BJ (cell line): ENCODE results near the gene HOXC6. TPM values are rescaled to one million over a fixed set of nuclear protein-coding genes. Genes with fewer than 3 reads are reported as not detected.

Experiments used
- CTCF ChIA-PET: fragments of 350-600 bp; formaldehyde crosslinking; extraction: SDS; loops from one replicate; lab custom pipeline; 2021; ENCODE audit warnings: antibody characterized with exemption, inconsistent platforms; lab: Yijun Ruan, JAX
- POLR2A ChIA-PET: fragments of 300-600 bp; sonication (Branson Sonifier 250); formaldehyde crosslinking; extraction: SDS; loops from one replicate; lab custom pipeline; 2021; ENCODE audit warnings: antibody characterized with exemption; lab: Charles Lee
- DNase-seq: peaks from one replicate; pipeline ENCODE4 v3.0.0-alpha.2; 2011; ENCODE audit warnings: low read depth
- H3K27me3 ChIP-seq: 2 replicates; pipeline ENCODE4 v1.6.0; 2011; ENCODE audit warnings: low read length; ENCODE audit not compliant: control insufficient read depth, insufficient read depth
- H3K36me3 ChIP-seq: 2 replicates; pipeline ENCODE4 v1.5.1; 2011; ENCODE audit warnings: low read length; ENCODE audit not compliant: control insufficient read depth, insufficient read depth
- H3K4me3 ChIP-seq: 2 replicates; pipeline ENCODE4 v1.5.1; 2011; ENCODE audit warnings: low read depth, mild to moderate bottlenecking, control low read depth, low read length
- CTCF ChIP-seq: IDR thresholded peaks from 2 replicates; pipeline ENCODE4 v1.5.1; 2011; ENCODE audit warnings: low read depth, mild to moderate bottlenecking, control low read depth, inconsistent platforms, low read length, moderate library complexity; ENCODE audit not compliant: insufficient read depth
- polyA plus RNA-seq: library from polyadenylated mRNA; depleted of rRNA; stranded (reverse); fragments of >200 nt; gene quantifications from 2 replicates; pipeline ENCODE4 v1.2.3, GENCODE V29; 2011

HOXC6 gene
- polyA plus RNA-seq, 1 experiment: 5.9 TPM

GRCh38 chr12:54049108-54049507 is 20.9 kb downstream of the HOXC6 start:
- DNase-seq: no peak
- no peak for TF ChIP-seq CTCF
- POLR2A ChIA-PET: no interaction called here
- CTCF ChIA-PET: no interaction called here
- Histone ChIP-seq H3K4me3 (no peak overlapping the region), H3K36me3 (no peaks in the 10 kb centered on the region), H3K27me3 (peaks cover 33% of the 10 kb centered on the region)

DNA sequence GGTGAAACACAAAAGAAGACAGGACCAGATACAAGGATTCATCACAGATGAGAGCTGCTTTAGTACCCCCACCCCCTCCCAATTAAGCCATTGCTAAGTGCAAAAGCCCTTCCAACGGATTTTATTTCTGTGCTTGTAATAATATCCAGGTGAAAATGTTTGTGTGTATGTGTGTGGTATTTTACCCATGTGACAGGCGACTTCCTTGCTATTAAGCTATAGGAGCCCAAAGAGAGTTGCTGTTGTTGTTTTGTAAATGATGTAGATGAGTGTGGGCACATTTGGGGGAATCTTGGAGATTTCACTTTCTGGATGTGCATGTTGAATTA is 22.2 kb downstream of the HOXC6 start:
- H3K4me3 ChIP-seq: no peak overlapping the region
- ChIA-PET POLR2A (interaction anchor here (0.5 kb wide), 1 partner anchor 123 kb away, joined by 3 read pairs; no protein-coding TSS in a partner anchor), CTCF (interaction anchor here (0.9 to 4.4 kb wide), 4 partner anchors 12 to 139 kb away, joined by 3 to 15 read pairs (median 6); partner anchors contain the start of genes HOXC5 and SMUG1)
- H3K27me3 ChIP-seq: peaks cover 34% of the 10 kb centered on the region
- no peaks in the 10 kb centered on the region for H3K36me3 ChIP-seq
- DNase-seq: no peak
- no peak for TF ChIP-seq CTCF

DNA sequence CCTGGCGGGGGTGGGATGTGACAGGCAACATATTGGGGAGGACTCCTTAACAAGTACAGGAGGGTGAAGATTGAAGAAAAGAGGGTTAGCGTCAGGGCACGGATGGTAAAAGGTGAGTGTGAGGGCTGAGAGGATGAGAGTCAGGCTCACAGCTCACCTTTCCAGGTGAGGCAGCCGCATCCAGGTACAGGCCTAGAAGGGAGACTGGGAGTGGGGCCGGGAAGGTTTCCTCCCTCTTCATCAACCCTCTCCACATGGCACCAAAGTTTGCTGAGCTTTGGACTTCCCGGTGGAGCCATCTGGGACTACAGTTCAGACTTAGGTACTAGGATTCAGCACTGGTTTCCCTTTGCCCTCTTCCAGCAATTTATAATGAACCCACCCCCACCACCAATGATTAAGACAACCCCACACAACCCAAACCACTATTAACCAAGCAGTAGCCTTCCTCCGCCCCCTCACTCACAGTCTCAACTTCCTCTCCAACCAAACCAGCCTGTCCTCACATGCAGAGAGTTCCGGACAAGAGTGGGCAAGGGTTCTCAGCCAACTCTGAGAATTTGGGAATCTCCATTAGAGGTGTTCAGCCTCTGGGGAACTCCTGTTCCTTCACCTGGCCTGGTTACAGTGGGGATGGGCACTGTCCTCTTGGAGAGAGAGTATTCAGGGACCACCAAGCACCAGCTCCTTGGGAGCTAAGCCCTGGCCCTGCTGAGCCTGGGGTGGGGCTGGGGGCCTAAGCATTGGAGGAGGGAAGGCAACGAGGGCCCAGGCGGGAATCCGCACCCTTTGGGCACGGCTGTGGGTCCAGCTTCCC is 23.0 kb downstream of the HOXC6 start:
- H3K36me3 ChIP-seq: no peaks in the 10 kb centered on the region
- CTCF ChIA-PET: interaction anchor here (0.9 to 4.4 kb wide), 4 partner anchors 13 to 139 kb away, joined by 3 to 15 read pairs (median 6); partner anchors contain the start of genes HOXC5 and SMUG1
- POLR2A ChIA-PET: interaction anchor here (0.5 kb wide), 1 partner anchor 122 kb away, joined by 3 read pairs; no protein-coding TSS in a partner anchor
- no peak for TF ChIP-seq CTCF
- DNase-seq: no peak
- H3K4me3 ChIP-seq: no peak overlapping the region
- H3K27me3 ChIP-seq: peaks cover 29% of the 10 kb centered on the region

DNA sequence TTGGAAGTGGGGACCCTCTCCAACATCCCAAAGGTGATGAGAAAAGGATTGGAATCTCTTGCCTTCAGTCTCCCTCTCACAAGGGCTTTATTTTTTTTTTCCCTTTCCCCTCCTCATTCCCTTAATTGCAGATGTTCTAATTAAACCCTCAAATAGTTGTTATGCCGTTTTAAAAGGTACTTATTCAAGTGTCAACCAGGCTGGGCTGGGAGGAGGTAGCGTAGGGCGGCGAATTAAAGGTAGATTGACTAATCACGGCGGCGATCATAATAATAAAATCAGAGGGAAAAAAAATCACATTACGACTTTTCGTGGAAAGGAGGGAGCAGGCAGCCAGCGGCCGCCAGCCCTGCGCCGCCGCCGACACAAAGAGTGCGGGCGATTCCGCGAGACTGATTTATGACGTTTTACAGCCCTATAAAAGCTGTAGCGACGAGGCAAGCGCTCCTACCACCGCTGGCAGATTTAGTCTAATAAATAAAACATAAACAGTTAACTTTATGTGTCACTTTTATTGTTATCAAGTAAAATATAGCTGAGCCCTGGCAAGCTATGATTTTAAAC is 23.7 kb downstream of the HOXC6 start:
- CTCF ChIA-PET: interaction anchor here (0.9 to 4.4 kb wide), 5 partner anchors 9 to 66 kb away, joined by 3 to 15 read pairs (median 3); partner anchors contain the start of genes HOXC10 and HOXC5

More for the DNA sequence above, 23.7 kb downstream of the HOXC6 start:
- no peak for DNase-seq
- no peak for TF ChIP-seq CTCF
- POLR2A ChIA-PET: no interaction called here
- Histone ChIP-seq H3K27me3 (peaks cover 25% of the 10 kb centered on the region), H3K4me3 (no peak overlapping the region), H3K36me3 (no peaks in the 10 kb centered on the region)
